Ishikawa (cell line): ENCODE results near the gene ARHGAP21.

Source experiments
- CEBPB ChIP-seq: IDR thresholded peaks from 2 replicates; pipeline ENCODE4 v1.6.1; 2012
- CREB1 ChIP-seq: IDR thresholded peaks from 2 replicates; pipeline ENCODE4 v1.6.1; 2012; ENCODE audit warnings: low read depth
- EGR1 ChIP-seq: IDR thresholded peaks from 2 replicates; pipeline ENCODE4 v1.6.1; 2012
- EP300 ChIP-seq: IDR thresholded peaks from 2 replicates; pipeline ENCODE4 v1.6.1; 2012; ENCODE audit warnings: borderline replicate concordance
- FOXM1 ChIP-seq: IDR thresholded peaks from 2 replicates; pipeline ENCODE4 v1.6.1; 2012; ENCODE audit warnings: low read depth, borderline replicate concordance
- MAX ChIP-seq: IDR thresholded peaks from 2 replicates; pipeline ENCODE4 v1.6.1; 2012
- NFIC ChIP-seq: IDR thresholded peaks from 2 replicates; pipeline ENCODE4 v1.6.1; 2012
- RAD21 ChIP-seq: IDR thresholded peaks from 2 replicates; pipeline ENCODE4 v1.6.1; 2012; ENCODE audit warnings: low read depth
- REST ChIP-seq: IDR thresholded peaks from 2 replicates; pipeline ENCODE4 v1.6.1; 2012; ENCODE audit warnings: low read depth, mild to moderate bottlenecking
- TAF1 ChIP-seq: IDR thresholded peaks from 2 replicates; pipeline ENCODE4 v1.6.1; 2012; ENCODE audit warnings: low read depth, mild to moderate bottlenecking
- TCF12 ChIP-seq: IDR thresholded peaks from 2 replicates; pipeline ENCODE4 v1.6.1; 2012; ENCODE audit warnings: low read depth
- TEAD4 ChIP-seq: IDR thresholded peaks from 2 replicates; pipeline ENCODE4 v1.6.1; 2012
- USF1 ChIP-seq: IDR thresholded peaks from 2 replicates; pipeline ENCODE4 v1.6.1; 2012
- YY1 ChIP-seq: IDR thresholded peaks from 2 replicates; pipeline ENCODE4 v1.6.1; 2012; ENCODE audit warnings: low read depth
- ZBTB7A ChIP-seq: IDR thresholded peaks from 2 replicates; pipeline ENCODE4 v1.6.1; 2012; ENCODE audit warnings: low read depth

ARHGAP21 gene

GRCh38 chr10:24605141-24605540 is 118.5 kb downstream of the ARHGAP21 start:
- TF ChIP-seq RAD21 (no peak), EGR1 (no peak), ZBTB7A (no peak), CREB1 (no peak), YY1 (no peak), FOXM1 (no peak), TAF1 (no peak), MAX (no peak), TCF12 (no peak), NFIC (no peak), REST (no peak)

- TF ChIP-seq RAD21 (no peak), USF1 (no peak), EGR1 (no peak), CEBPB (no peak)
Observed at GRCh38 chr10:24603333-24603732, 120.4 kb downstream of the ARHGAP21 start.

- TF ChIP-seq ZBTB7A = no peak
- no peak for TF ChIP-seq CEBPB
- TF ChIP-seq TAF1 = no peak
- TF ChIP-seq FOXM1 = no peak
- TF ChIP-seq EGR1 = no peak
- TF ChIP-seq TEAD4 = no peak
- no peak for TF ChIP-seq EP300
- TF ChIP-seq MAX = no peak
- no peak for TF ChIP-seq USF1
- no peak for TF ChIP-seq TCF12
- TF ChIP-seq YY1 = no peak
- TF ChIP-seq NFIC = no peak
- no peak for TF ChIP-seq RAD21
Observed at GRCh38 chr10:24597961-24598360, 125.7 kb downstream of the ARHGAP21 start.

GRCh38 chr10:24597426-24597825 is 126.3 kb downstream of the ARHGAP21 start:
- TF ChIP-seq TAF1 (no peak), MAX (no peak), CEBPB (no peak), EGR1 (no peak), EP300 (no peak), FOXM1 (no peak), TCF12 (no peak), NFIC (no peak), YY1 (no peak), USF1 (no peak), REST (no peak), RAD21 (no peak), TEAD4 (no peak), CREB1 (no peak), ZBTB7A (no peak)

- no peak for TF ChIP-seq TCF12
- no peak for TF ChIP-seq RAD21
- no peak for TF ChIP-seq EP300
- no peak for TF ChIP-seq USF1
- no peak for TF ChIP-seq NFIC
- no peak for TF ChIP-seq EGR1
- TF ChIP-seq CEBPB = no peak
- no peak for TF ChIP-seq ZBTB7A
- no peak for TF ChIP-seq YY1
Observed at GRCh38 chr10:24596217-24596930, 127.3 kb downstream of the ARHGAP21 start.
